NOMO-1 treated with DMSO at 0.1 percent for 48 hours (cell line): ENCODE data around the gene RAD54L.
"Not testable (repeated sequence)": the region's sequence is repeated elsewhere in the genome, so short reads cannot be mapped to it uniquely, and the experiment has no call there.

Experiments
- DNase-seq: peaks from one replicate; lab custom pipeline; 2025; ENCODE audit not compliant: unreplicated experiment; lab: John Stamatoyannopoulos, UW

Gene RAD54L

DNA sequence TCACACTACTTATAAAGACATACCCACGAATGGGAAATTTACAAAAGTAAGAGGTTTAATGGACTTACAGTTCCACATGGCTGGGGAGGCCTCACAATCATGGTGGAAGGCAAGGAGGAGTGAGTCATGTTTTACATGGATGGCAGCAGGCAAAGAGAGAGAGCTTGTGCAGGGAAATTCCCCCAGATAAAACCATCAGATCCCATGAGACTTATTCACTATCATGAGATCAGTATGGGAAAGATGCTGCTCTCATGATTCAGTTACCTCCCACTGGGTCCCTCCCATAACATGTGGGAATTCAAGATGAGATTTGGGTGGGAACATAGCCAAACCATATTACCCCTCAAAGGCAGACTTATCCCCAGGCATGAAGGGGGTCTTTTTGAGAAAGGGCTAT is 8.7 kb upstream of the RAD54L start:
- not testable (repeated sequence) for DNase-seq

GRCh38 chr1:46241733-46242132 is 5.8 kb upstream of the RAD54L start:
- not testable (repeated sequence) for DNase-seq

- DNase-seq: no peak
Measured at GRCh38 chr1:46242918-46243317, 4.6 kb upstream of the RAD54L start.

DNA sequence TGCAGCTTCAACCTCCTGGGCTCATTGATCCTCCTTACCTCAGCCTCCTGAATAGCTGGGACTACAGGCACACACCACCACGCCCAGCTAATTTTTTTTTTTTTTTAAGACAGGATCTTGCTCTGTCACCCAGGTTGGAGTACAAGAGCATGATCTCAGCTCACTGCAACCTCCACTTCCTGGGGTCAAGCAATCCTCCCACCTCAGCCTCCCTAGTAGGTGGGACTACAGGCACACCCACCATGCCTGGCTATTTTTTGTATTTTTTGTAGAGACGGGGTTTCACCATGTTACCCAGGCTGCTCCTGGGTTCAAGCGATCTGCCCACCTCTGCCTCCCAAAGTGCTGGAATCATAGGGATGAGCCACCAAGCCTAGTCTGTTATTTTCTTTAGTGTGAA is 3.7 kb upstream of the RAD54L start:
- DNase-seq: not testable (repeated sequence)

DNA sequence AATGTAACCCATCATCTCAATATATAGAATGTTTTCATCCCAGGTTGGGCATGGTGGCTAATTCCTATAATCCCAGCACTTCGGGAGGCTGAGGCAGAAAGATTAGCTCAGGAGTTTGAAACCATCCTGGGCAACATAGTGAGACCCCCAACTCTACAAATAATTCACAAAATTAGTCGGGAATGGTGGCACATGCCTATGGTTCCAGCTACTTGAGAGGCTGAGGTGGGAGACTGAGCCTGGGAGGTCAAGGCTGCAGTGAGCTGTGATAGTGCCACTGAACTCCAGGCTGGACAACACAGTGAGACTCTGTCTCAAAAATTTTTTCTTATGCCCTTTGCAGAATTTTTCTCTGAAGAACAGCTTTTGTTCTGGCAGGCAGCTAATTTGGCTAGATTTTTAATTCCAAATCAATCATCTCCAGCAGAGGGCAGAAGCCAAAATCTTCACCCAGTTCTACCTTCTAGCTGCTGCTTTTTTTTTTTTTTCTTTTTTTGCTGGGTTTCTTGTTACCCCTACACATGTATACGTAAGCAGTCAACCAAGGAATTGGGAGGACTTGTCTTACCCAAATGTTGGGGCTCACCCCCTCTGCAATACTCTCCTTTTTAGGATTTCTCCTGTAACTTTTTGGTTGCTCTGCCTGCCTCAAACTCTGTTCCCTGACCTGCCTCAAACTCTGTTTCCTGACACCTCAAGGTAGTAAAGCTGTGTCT is 2.7 kb upstream of the RAD54L start:
- peak; percentile 10 for DNase-seq

- not testable (repeated sequence) for DNase-seq
Measured at GRCh38 chr1:46246136-46246535, 1.4 kb upstream of the RAD54L start.

- peak; percentile 61 for DNase-seq
Measured at GRCh38 chr1:46246548-46247435, 771 bp upstream of the RAD54L start.

- peak; percentile 55 for DNase-seq
Measured at GRCh38 chr1:46248122-46248920, 758 bp downstream of the RAD54L start.

GRCh38 chr1:46254668-46255067 is 7.1 kb downstream of the RAD54L start:
- no peak for DNase-seq

- no peak for DNase-seq
Measured at GRCh38 chr1:46256523-46256922, 9.0 kb downstream of the RAD54L start.

GRCh38 chr1:46262508-46262907 is 14.9 kb downstream of the RAD54L start:
- DNase-seq: no peak

DNA sequence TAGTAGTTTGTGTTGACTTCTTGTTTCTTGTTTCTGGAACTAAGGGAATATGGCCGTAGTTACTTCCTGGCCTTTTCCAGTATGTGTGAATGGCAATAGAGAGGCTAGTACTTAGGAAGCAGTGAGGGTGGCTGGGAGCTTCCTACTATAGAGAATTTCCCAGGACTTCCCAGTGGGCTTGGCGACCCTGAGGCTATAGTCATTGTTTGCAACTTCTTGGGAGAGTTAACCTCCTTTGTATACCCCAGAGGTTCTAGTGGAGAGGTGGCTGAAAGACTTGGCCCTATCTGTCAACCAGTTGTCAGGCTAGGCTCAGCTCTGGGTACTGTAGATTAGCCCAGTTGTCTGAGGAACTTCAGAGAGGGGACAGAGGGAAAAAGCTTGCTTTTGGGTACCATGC is 15.6 kb downstream of the RAD54L start:
- DNase-seq: no peak

DNA sequence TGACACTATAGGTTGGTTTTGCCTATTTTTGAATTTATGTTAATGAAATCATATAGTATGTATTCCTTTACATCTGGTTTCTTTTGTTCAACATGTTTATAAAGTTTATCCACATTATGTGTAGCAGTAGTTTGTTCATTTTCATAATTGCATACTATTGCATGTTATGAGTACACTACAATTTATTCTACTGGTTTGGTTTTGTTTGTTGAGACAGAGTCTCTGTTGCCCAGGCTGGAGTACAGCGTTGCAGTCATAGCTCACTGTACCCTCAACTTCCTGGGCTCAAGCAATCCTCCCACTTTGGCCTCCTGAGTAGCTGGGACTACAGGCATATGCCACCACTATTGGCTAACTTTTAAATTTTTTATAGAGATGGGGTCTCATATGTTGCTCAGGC is 21.0 kb downstream of the RAD54L start:
- DNase-seq: no peak

- DNase-seq: no peak
Measured at GRCh38 chr1:46274225-46275029, 26.9 kb downstream of the RAD54L start.

GRCh38 chr1:46275030-46275337 is 27.4 kb downstream of the RAD54L start:
- no peak for DNase-seq

- DNase-seq: no peak
Measured at GRCh38 chr1:46277658-46278373, 30.3 kb downstream of the RAD54L start.

GRCh38 chr1:46278807-46279206 is 31.2 kb downstream of the RAD54L start:
- DNase-seq: no peak

GRCh38 chr1:46280092-46280491 is 32.5 kb downstream of the RAD54L start:
- DNase-seq: no peak

DNA sequence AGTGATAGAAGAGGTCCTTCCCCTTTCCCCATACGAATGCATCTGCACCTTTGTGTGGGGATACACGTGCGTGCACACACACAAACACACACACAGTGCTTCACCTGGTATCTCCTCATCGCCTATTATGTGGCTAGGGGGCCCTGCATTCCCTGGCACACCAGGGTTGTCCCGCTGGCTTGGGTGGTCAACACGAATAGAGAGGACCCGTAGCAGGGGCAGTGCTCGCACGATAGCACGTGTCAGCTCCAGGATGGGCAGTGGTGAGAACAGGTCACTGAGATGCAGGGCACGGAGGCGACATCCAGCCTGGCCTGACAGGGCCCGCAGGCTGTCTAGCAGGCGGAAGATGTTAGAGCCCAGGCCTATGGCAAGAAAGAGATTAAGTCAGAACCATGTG is 33.5 kb downstream of the RAD54L start:
- no peak for DNase-seq

DNA sequence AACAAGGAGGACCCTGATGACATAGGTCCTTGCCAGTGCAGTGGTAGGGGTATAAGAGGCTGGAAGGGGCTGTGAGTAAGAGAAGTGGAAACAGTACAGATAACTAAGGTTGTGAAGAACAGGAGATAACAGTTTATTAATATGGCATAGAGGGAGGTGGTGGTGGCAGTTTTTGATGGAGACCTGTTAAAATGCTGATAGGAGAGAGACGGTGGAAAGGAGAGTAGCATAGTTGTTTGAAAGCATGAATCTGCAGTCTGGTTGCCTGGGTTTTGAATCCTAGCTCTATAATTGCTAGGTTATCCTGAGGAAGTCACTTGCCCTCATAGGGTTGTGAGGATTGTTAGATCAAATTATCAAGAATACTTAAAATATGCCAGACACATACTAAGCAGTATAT is 36.5 kb downstream of the RAD54L start:
- DNase-seq: no peak
